ENCODE data around the gene GRIK4.

GRIK4 gene

GRCh38 chr11:120811731-120812130, 300.2 kb downstream of the GRIK4 start:
- no peak for DNase-seq (ENCODE audit: low read depth)

- no peak for DNase-seq (ENCODE audit: low read depth)
These were observed 303.2 kb downstream of the GRIK4 start for GRCh38 chr11:120814531-120815318.

GRCh38 chr11:120815319-120816100, 304.0 kb downstream of the GRIK4 start:
- no peak for DNase-seq (ENCODE audit: low read depth)

- no peak for DNase-seq (ENCODE audit: low read depth)
These were observed 304.6 kb downstream of the GRIK4 start for GRCh38 chr11:120816176-120816575.

GRCh38 chr11:120816711-120817110, 305.2 kb downstream of the GRIK4 start:
- no peak for DNase-seq (ENCODE audit: low read depth)

- DNase-seq (ENCODE audit: low read depth): no peak
These were observed 305.6 kb downstream of the GRIK4 start for GRCh38 chr11:120817158-120817557.

GRCh38 chr11:120818097-120818496, 306.5 kb downstream of the GRIK4 start:
- no peak for DNase-seq (ENCODE audit: low read depth)

- no peak for DNase-seq (ENCODE audit: low read depth)
These were observed 307.5 kb downstream of the GRIK4 start for GRCh38 chr11:120819003-120819402.

GRCh38 chr11:120819437-120820365, 308.2 kb downstream of the GRIK4 start:
- DNase-seq (ENCODE audit: low read depth): no peak

GRCh38 chr11:120823159-120823558, 311.6 kb downstream of the GRIK4 start:
- no peak for DNase-seq (ENCODE audit: low read depth)

- no peak for DNase-seq (ENCODE audit: low read depth)
These were observed 312.7 kb downstream of the GRIK4 start for GRCh38 chr11:120824242-120824641.

- DNase-seq (ENCODE audit: low read depth): no peak
These were observed 315.6 kb downstream of the GRIK4 start for GRCh38 chr11:120827198-120827597.

GRCh38 chr11:120827820-120828219, 316.3 kb downstream of the GRIK4 start:
- no peak for DNase-seq (ENCODE audit: low read depth)

- DNase-seq (ENCODE audit: low read depth): no peak
These were observed 317.3 kb downstream of the GRIK4 start for GRCh38 chr11:120828847-120829246.

GRCh38 chr11:120830085-120830620, 318.6 kb downstream of the GRIK4 start:
- DNase-seq (ENCODE audit: low read depth): no peak

GRCh38 chr11:120832481-120833238, 321.1 kb downstream of the GRIK4 start:
- no peak for DNase-seq (ENCODE audit: low read depth)

GRCh38 chr11:120834686-120835210, 323.2 kb downstream of the GRIK4 start:
- DNase-seq (ENCODE audit: low read depth): no peak

- DNase-seq (ENCODE audit: low read depth): no peak
These were observed 324.2 kb downstream of the GRIK4 start for GRCh38 chr11:120835601-120836228.

GRCh38 chr11:120837696-120838095, 326.1 kb downstream of the GRIK4 start:
- no peak for DNase-seq (ENCODE audit: low read depth)

GRCh38 chr11:120839201-120839600, 327.7 kb downstream of the GRIK4 start:
- DNase-seq (ENCODE audit: low read depth): no peak
